Mucosa of gallbladder (tissue), 1 donor: Measurements from ENCODE around the gene GAPVD1. TPM values are rescaled to one million over a fixed set of nuclear protein-coding genes. Genes with fewer than 3 reads are reported as not detected.
"Not testable (repeated sequence)": the region's sequence is repeated elsewhere in the genome, so short reads cannot be mapped to it uniquely, and the experiment has no call there.

ENCODE experiments used
- DNase-seq: peaks from one replicate; pipeline ENCODE4 v3.0.0-alpha.2; 2020; ENCODE audit warnings: low spot score
- total RNA-seq: library from RNA; stranded (reverse); gene quantifications from one replicate; pipeline ENCODE4 v1.2.1, GENCODE V29; 2021
- donor health status: DM: no; HTN: no; CAD: no.

Gene GAPVD1
- total RNA-seq, 1 donor from 2014 or later: 45.8 TPM

GRCh38 chr9:125316359-125316758, 54.7 kb downstream of the GAPVD1 start:
- DNase-seq: not testable (repeated sequence)

GRCh38 chr9:125317704-125318103, 56.1 kb downstream of the GAPVD1 start:
- no peak for DNase-seq

- no peak for DNase-seq
These were observed 59.9 kb downstream of the GAPVD1 start for GRCh38 chr9:125321496-125321895.

GRCh38 chr9:125323615-125324014, 62.0 kb downstream of the GAPVD1 start:
- no peak for DNase-seq

- DNase-seq: no peak
These were observed 64.2 kb downstream of the GAPVD1 start for GRCh38 chr9:125325826-125326225.

GRCh38 chr9:125329978-125330377, 68.4 kb downstream of the GAPVD1 start:
- no peak for DNase-seq

GRCh38 chr9:125330587-125330986, 69.0 kb downstream of the GAPVD1 start:
- DNase-seq: no peak

GRCh38 chr9:125332527-125332926, 70.9 kb downstream of the GAPVD1 start:
- DNase-seq: no peak

- DNase-seq: no peak
These were observed 75.6 kb downstream of the GAPVD1 start for GRCh38 chr9:125337236-125337635.

GRCh38 chr9:125338929-125339328, 77.3 kb downstream of the GAPVD1 start:
- DNase-seq: no peak

- DNase-seq: no peak
These were observed 79.9 kb downstream of the GAPVD1 start for GRCh38 chr9:125341566-125341965.

- DNase-seq: no peak
These were observed 82.1 kb downstream of the GAPVD1 start for GRCh38 chr9:125343518-125344275.

GRCh38 chr9:125346080-125346732, 84.6 kb downstream of the GAPVD1 start:
- no peak for DNase-seq

GRCh38 chr9:125355601-125356000, 94.0 kb downstream of the GAPVD1 start:
- no peak for DNase-seq

- DNase-seq: no peak
These were observed 94.4 kb downstream of the GAPVD1 start for GRCh38 chr9:125356032-125356431.

GRCh38 chr9:125359011-125359410, 97.4 kb downstream of the GAPVD1 start:
- DNase-seq: no peak

GRCh38 chr9:125360601-125361000, 99.0 kb downstream of the GAPVD1 start:
- DNase-seq: no peak

GRCh38 chr9:125361837-125362531, 100.4 kb downstream of the GAPVD1 start:
- no peak for DNase-seq

- DNase-seq: no peak
These were observed 105.0 kb downstream of the GAPVD1 start for GRCh38 chr9:125366676-125367075.

GRCh38 chr9:125370786-125371185, 109.2 kb downstream of the GAPVD1 start:
- DNase-seq: no peak

GRCh38 chr9:125372441-125373226, 111.0 kb downstream of the GAPVD1 start:
- no peak for DNase-seq
